GM19328 (cell line): ENCODE data around the gene RPS15.

ENCODE experiments used
- ATAC-seq: cut with Tn5 transposase; IDR thresholded peaks from one replicate; pipeline ENCODE4 v1.9.1; 2021; ENCODE audit warnings: mild to moderate bottlenecking, moderate library complexity; ENCODE audit not compliant: unreplicated experiment

RPS15 gene

DNA sequence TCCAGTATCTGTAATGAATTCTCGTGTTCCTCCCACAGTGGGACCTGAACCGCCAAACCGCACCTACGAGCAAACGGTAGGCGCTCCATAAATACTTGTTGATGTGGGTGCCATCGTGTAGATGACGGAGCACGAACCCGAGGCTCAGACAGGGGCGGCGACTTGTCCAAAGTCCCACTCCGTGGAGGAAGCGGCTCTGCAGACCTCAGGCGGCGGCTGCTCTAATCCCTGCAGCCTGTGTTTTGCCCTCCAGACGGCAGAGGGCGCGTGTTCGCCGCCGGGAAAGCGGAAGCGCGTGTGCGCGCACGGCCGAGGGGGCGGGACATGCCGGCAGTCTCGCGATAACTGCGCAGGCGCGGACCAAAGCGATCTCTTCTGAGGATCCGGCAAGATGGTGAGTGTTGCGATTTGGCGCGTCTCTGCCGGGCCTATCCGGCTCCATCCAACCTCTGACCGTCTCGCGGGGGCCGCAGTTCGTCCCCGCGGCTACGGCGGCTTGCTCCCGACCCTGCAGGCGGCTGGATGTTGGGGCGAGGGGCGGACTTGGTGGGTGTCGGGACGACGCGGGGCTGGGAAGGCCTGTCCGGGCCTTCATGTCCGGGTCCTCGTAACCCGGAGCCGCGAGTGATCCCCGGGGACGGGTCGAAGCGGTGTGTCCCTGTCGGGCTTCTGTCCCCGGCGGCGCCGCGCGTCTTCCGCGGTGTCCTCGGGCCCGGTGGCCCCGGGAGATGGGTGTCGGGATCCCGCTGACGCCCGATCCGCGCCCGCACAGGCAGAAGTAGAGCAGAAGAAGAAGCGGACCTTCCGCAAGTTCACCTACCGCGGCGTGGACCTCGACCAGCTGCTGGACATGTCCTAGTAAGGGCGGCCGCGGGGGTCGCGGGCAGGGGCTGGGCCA is at the start of gene RPS15:
Gene RPS15 (plus strand): TSS at position 362 of the 898 bp plus-strand sequence. CDS start 30 bp downstream, at position 392.
- ATAC-seq, result peak; percentile 59

DNA sequence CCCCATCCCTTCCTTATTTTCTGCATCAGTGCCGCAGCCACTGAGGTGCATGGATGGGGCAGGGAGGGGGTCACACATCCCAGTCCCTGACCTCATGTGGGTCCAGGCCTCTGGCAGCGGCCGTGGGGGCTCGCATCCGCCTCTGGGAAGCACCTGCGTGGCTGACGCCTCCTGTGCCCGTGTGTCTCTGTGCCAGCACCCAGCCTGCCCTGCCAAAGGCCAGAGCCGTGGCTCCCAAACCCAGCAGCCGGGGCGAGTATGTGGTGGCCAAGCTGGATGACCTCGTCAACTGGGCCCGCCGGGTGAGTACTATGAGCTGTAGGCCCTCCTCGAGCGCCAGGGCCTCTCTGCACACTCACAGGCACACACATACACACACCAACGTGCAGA is 49.6 kb upstream of the RPS15 start:
- no peak for ATAC-seq

DNA sequence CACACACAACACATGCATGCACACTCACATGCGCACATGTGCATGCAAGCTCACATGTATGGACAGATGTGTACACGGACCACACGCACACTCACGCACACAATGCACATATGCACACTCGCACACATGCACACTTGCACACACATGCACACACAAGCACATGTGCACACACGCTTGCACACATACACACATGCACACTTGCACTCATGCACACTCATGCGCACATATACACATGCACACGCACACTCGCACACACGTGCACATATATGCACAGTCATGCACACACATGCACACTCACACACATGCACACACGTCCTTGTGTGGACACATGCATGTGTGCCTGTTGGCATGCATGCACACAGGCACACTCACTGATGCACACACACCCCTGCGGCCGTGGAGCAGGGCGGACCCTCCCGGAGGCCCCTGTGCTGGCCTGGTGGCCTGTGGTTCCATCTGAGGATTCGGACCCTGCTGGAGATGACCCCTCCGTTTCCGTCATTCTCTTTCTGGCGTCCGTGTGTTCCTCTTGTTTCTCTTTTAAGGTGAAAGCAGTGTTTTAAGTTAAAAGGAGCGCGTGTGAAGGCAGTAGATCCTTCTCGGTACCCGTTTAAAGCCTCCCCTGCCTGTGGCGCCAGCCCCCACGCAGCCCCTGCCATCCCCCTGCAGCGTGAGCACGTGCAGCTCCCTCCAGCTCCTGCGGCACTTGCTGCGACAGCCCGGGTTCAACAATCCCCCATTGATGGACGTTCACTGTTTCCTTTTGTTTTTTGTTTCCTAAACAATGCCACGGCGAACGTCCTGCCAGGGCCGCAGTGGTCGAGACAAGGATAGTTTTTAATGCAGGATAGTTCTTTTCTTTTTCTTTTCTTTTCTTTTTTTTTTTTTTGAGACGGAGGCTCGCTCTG is 48.9 kb upstream of the RPS15 start:
- ATAC-seq, result no peak

- ATAC-seq, result no peak
These were observed 47.2 kb upstream of the RPS15 start for GRCh38 chr19:1390890-1391423.

DNA sequence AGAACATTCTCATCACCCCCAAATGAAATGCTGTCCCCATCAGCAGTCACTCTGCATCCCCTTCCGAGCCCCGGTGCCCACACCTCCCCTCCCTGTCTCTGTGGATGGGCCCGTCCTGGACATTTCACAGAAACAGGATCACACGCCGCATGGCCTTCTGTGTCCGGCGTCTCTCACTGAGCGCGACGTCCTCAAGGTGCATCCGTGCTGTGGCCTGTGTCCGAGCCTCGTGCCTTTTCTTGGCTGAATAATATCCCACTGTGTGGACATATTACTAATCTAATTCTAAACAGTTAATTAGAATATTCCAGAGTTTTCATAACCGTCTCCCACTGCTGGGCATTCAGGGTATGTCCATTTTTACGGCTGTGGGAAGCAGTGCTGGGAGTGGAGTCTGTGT is 45.8 kb upstream of the RPS15 start:
- no peak for ATAC-seq

GRCh38 chr19:1392939-1393530 is 45.2 kb upstream of the RPS15 start:
- ATAC-seq, result no peak

GRCh38 chr19:1393841-1394240 is 44.4 kb upstream of the RPS15 start:
- no peak for ATAC-seq

- ATAC-seq, result no peak
These were observed 43.7 kb upstream of the RPS15 start for GRCh38 chr19:1394252-1395193.

DNA sequence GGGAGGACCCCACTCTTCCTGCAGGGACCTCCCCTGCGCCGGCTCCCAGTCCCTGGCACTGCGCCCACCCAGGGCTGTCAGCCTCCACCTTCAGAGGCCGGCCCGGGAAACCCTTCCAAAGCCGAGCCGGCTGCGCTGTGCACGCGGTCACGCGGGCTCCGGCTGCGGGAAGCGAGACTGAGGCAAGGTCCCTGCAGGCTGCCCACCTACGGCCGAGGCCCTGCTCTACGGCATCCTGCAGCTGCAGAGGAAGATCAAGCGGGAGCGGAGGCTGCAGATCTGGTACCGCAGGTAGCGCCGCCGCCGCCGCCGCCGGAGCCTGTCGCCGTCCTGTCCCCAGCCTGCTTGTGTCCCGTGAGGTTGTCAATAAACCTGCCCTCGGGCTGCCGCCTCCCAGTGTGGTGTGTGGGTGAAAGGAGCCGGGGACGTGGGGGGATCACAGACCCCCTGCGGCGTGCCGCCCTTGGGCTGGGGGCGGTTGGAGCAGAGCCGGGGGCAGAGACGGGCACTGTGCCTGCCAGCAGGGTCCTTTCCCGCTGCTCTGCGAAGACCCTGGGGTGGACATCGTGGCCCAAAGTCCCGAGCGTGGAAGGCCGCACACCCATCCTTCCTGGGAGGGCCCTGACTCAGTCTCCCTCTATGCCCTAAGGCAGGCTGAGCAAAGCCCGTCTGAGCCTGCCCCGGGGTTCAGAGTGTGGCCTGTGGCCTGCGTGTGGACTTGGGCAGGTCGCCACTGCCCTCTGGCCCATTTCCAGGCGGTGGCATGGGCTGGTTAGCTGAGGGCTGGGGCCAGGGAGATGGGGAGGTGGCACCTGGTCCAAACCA is 42.8 kb upstream of the RPS15 start:
- no peak for ATAC-seq

- ATAC-seq, result no peak
These were observed 42.0 kb upstream of the RPS15 start for GRCh38 chr19:1396019-1396767.

GRCh38 chr19:1396768-1397679 is 41.2 kb upstream of the RPS15 start:
- no peak for ATAC-seq

DNA sequence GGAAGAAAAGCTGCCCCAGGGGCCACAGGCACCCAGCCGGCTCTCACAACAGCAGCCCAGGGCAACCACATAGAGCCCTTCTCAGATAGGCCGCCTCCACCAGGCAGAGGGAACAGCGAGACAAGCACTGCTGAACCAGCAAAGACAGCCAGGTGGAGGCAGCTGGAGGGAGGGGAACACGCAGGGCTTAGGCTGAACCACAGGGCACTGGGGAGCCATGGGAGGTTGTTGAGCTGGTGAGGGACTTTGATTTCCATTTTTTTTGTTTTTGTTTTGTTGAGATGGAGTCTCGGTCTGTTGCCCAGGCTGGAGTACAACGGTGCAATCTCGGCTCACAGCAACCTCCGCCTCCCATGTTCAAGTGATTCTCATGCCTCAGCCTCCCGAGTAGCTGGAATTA is 40.4 kb upstream of the RPS15 start:
- no peak for ATAC-seq

DNA sequence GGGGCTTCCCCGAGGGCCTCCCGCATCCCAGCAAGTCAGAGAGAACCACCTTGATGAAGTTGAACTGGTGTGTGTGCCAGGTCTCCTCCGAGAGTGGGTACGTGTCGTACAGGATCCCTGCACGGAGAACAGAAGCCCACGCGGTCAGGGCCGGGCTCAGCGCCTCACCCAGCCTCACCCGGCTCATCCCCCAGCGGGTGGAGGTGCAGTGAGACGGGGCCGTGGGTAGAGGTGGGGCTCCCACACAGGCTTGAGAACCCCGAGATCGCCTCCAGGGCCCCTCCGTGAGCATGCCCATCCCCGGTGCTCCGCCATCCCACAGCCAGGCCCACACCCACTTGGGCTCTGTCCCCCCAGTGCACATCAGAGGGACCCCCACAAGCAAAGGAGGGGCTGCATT is 39.1 kb upstream of the RPS15 start:
- no peak for ATAC-seq

DNA sequence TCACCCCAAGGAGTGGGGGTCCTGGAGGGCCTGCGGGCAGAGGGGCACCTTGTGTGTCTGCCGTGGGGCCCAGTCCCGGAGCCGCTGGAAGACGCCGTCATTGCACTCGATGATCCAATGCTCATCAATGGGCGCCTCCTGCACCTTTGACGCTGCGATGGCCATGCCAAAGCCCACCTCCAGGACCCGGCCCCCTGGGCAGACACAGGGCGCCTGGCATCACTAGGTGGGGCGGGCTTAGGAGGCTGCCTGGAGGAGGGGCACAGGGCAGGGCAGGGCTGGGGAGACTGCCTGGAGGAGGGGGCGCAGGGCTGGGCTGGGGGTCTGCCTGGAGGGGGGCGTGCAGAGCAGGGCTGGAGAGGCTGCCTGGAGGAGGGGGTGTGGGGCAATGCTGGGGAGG is 38.5 kb upstream of the RPS15 start:
- ATAC-seq, result no peak

DNA sequence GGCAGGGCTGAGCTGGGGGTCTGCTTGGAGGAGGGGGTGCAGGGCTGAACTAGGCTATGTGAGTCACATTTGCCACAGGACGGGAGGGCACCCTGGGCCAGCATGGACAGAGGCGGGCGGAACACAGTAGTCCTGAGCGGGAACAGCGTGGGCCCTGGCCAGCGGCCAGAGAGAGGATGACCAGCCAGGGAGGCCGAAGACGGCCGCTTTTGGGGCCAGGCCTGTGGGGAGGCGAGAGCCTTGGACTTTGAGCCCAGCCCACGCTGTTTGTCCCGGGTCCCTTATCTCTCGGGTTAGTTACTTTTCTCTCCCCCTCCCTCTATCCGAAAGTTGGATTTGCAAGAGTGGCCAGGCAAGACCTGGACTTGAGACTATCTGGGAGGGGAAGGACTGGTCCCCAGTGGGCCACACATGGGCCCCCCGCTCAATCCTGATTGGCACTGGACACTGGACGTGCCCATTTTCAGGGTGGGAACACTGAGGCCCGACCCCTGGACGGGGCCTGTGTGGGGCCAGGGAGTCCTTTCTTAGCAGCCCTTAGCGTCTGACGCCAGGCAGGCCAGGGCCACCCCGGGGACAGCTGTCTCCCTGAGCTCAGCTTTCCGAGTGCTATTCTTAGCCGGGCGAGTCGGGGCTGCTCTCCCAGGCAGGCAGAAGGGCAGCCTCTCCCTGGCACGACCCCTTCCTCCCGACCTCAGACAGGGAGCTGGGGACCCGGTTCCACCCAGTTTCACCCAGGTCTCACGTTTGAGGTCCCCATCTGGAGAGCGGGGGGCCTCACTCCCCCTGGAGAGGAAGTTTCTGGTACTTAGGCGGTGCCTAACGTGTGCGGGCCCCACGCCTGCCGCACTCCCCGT is 37.7 kb upstream of the RPS15 start:
- no peak for ATAC-seq

- no peak for ATAC-seq
These were observed 36.9 kb upstream of the RPS15 start, which contains the start of gene GAMT for GRCh38 chr19:1401138-1401888. Gene GAMT (minus strand): TSS chr19:1401542. CDS start chr19:1401476, 66 bp downstream.
